MCF 10A (cell line): Measurements from ENCODE around the gene ACAP3. TPM values are rescaled to one million over a fixed set of nuclear protein-coding genes. Genes with fewer than 3 reads are reported as not detected.

Experiments
- BruUV-seq: library from RNA; stranded (reverse); fragments of 400-500 nt; replicated peaks from 2 replicates; lab custom pipeline; 2021; lab: Mats Ljungman, UMichigan
- CTCF ChIA-PET: fragments of 300-600 bp; sonication (Branson Sonifier 250); formaldehyde crosslinking; extraction: SDS; loops from one replicate; lab custom pipeline; 2021; ENCODE audit warnings: antibody characterized with exemption, inconsistent platforms; lab: Yijun Ruan, JAX
- POLR2A ChIA-PET: fragments of 300-600, 350-650 bp; sonication (Branson Sonifier 250); formaldehyde crosslinking; extraction: SDS; loops from one replicate; lab custom pipeline; 2020; ENCODE audit warnings: antibody characterized with exemption, inconsistent platforms; lab: Yijun Ruan, JAX
- DNase-seq: peaks from one replicate; pipeline ENCODE4 v3.0.0-alpha.2; 2018; ENCODE audit not compliant: unreplicated experiment
- H3K27ac Mint-ChIP-seq: one replicate; pipeline ENCODE4 v1.8.0; 2022; ENCODE audit warnings: mild to moderate bottlenecking, low read depth, mixed read lengths; ENCODE audit not compliant: unreplicated experiment
- H3K27me3 Mint-ChIP-seq: one replicate; pipeline ENCODE4 v1.8.0; 2022; ENCODE audit warnings: mixed read lengths; ENCODE audit not compliant: insufficient read depth, unreplicated experiment
- H3K36me3 Mint-ChIP-seq: one replicate; pipeline ENCODE4 v1.8.0; 2022; ENCODE audit warnings: mild to moderate bottlenecking, moderate library complexity, mixed read lengths; ENCODE audit not compliant: insufficient read depth, unreplicated experiment
- H3K4me1 Mint-ChIP-seq: one replicate; pipeline ENCODE4 v1.8.0; 2022; ENCODE audit warnings: mixed read lengths; ENCODE audit not compliant: insufficient read depth, unreplicated experiment
- H3K4me3 Mint-ChIP-seq: one replicate; pipeline ENCODE4 v1.8.0; 2022; ENCODE audit warnings: mild to moderate bottlenecking, moderate library complexity, mixed read lengths; ENCODE audit not compliant: unreplicated experiment
- H3K9me3 Mint-ChIP-seq: one replicate; pipeline ENCODE4 v1.8.0; 2022; ENCODE audit warnings: mixed read lengths; ENCODE audit not compliant: unreplicated experiment
- CTCF ChIP-seq: fragments of 200-600 bp; IDR thresholded peaks from one replicate; pipeline ENCODE4 v1.8.0; 2022; ENCODE audit warnings: antibody characterized with exemption, mild to moderate bottlenecking; ENCODE audit not compliant: unreplicated experiment
- intact Hi-C: fragments of 100-400 bp; cut with micrococcal nuclease; formaldehyde crosslinking; loops from 2 replicates; pipeline ENCODE4 v1.14.1; 2022
- total RNA-seq: library from RNA; stranded (reverse); gene quantifications from 2 replicates; pipeline ENCODE4 v1.2.3, GENCODE V29; 2022

ACAP3 gene
- total RNA-seq, 1 experiment from 2014 or later, result 33.5 TPM

DNA sequence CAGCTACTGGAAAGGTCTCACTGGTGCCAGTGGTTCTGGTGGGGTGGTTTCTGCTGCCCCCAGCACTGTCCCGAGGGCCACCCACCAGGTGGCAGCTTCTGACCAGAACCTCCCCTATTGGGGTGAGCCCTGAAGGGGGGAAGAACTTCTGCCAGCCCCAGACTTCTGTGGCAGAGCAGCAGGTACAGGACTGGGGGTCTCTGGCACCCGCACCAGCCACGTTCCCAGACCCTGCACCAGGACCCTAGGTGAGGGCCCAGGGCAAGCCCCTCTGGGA lies 2.3 kb upstream of the ACAP3 start:
- H3K4me1 Mint-ChIP-seq, result peaks cover 12% of the 10 kb centered on the region
- H3K27me3 Mint-ChIP-seq, result no peaks in the 10 kb centered on the region
- BruUV-seq, result no TSS peak
- intact Hi-C loops, result no loop called here
- H3K36me3 Mint-ChIP-seq, result peaks cover 49% of the 10 kb centered on the region
- no peak overlapping the region for H3K27ac Mint-ChIP-seq
- H3K4me3 Mint-ChIP-seq, result peak overlapping the region; percentile 81
- DNase-seq, result no peak
- ChIA-PET CTCF (interaction anchor here (0.8 to 1.2 kb wide), 3 partner anchors 18 to 195 kb away, joined by 3 to 4 read pairs (median 4); no protein-coding TSS in a partner anchor), POLR2A (interaction anchor here (0.9 to 1.4 kb wide), 7 partner anchors 8 to 65 kb away, joined by 3 to 12 read pairs (median 5); partner anchors contain the start of genes AURKAIP1 and UBE2J2)
- TF ChIP-seq CTCF, result no peak
- no peaks in the 10 kb centered on the region for H3K9me3 Mint-ChIP-seq

GRCh38 chr1:1309251-1310108 lies 1.8 kb upstream of the ACAP3 start:
- no peaks in the 10 kb centered on the region for H3K27me3 Mint-ChIP-seq
- ChIA-PET POLR2A (interaction anchor here (0.6 to 1.4 kb wide), 11 partner anchors 9 to 303 kb away, joined by 3 to 12 read pairs (median 3); partner anchors contain the start of genes AURKAIP1 and UBE2J2), CTCF (interaction anchor here (0.7 to 1.2 kb wide), 5 partner anchors 18 to 195 kb away, joined by 3 to 4 read pairs (median 4); no protein-coding TSS in a partner anchor)
- intact Hi-C loops, result no loop called here
- no peaks in the 10 kb centered on the region for H3K9me3 Mint-ChIP-seq
- H3K4me1 Mint-ChIP-seq, result peaks cover 15% of the 10 kb centered on the region
- peaks cover 48% of the 10 kb centered on the region for H3K36me3 Mint-ChIP-seq
- H3K4me3 Mint-ChIP-seq, result peak overlapping the region; percentile 81
- no peak for DNase-seq
- no TSS peak for BruUV-seq
- no peak overlapping the region for H3K27ac Mint-ChIP-seq
- TF ChIP-seq CTCF, result no peak

- POLR2A ChIA-PET, result interaction anchor here (0.7 to 1.4 kb wide), 7 partner anchors 9 to 197 kb away, joined by 3 to 12 read pairs (median 3); partner anchors contain the start of genes AURKAIP1 and UBE2J2
- Mint-ChIP-seq H3K4me1 (peaks cover 20% of the 10 kb centered on the region), H3K27ac (peak overlapping the region; percentile 51)
These were observed 1.1 kb upstream of the ACAP3 start for GRCh38 chr1:1308756-1309250.

More at GRCh38 chr1:1308756-1309250, 1.1 kb upstream of the ACAP3 start:
- intact Hi-C loops, result loop anchor here (1.0 kb wide), 1 partner anchor 39 kb away; no protein-coding TSS in a partner anchor
- peaks cover 45% of the 10 kb centered on the region for H3K36me3 Mint-ChIP-seq
- H3K9me3 Mint-ChIP-seq, result no peaks in the 10 kb centered on the region
- no peaks in the 10 kb centered on the region for H3K27me3 Mint-ChIP-seq
- no peak for DNase-seq
- H3K4me3 Mint-ChIP-seq, result peak overlapping the region; percentile 81
- BruUV-seq, result no TSS peak
- CTCF ChIA-PET, result no interaction called here
- TF ChIP-seq CTCF, result no peak
